ENCODE measurements around the gene THBS4. TPM values are rescaled to one million over a fixed set of nuclear protein-coding genes. Genes with fewer than 3 reads are reported as not detected.

THBS4 gene
- polyA plus RNA-seq, 1 of the 3 experiments (the other 2 are of a cell fraction), result 1.1 TPM

- POLR2A ChIA-PET, result no interaction called here
Observed at GRCh38 chr5:80125962-80126480, 90.9 kb downstream of the THBS4 start.

GRCh38 chr5:80127116-80127552 is 92.0 kb downstream of the THBS4 start:
- Histone ChIP-seq H3K9ac (no peak overlapping the region), H3K9me2 (no peaks in the 10 kb centered on the region), H3K27me3 (ENCODE audit: insufficient read depth) (no peaks in the 10 kb centered on the region), H3F3A (replicated peaks; ENCODE audit: insufficient read depth) (peaks cover 4% of the 10 kb centered on the region), H3K9me3 (no peaks in the 10 kb centered on the region; the same call in 1 of the 2 replicates), H3K27ac (ENCODE audit: low read depth in 2 of 2, low read length in 1 of 2) (no peak overlapping the region; a peak in 1 of 4 replicates), H3K4me2 (no peak overlapping the region), H4K20me1 (ENCODE audit: insufficient read depth) (no peaks in the 10 kb centered on the region), H3K79me2 (ENCODE audit: insufficient read depth) (no peaks in the 10 kb centered on the region), H3K4me1 (ENCODE audit: control insufficient read depth in 1 of 2, insufficient read depth in 2 of 2, low read depth in 1 of 2, low read length in 1 of 2) (peaks cover 0 to 4% of the 10 kb centered on the region in 2 experiments), H3K36me3 (replicated peaks in 1 of 2; ENCODE audit: control insufficient read depth in 1 of 2, insufficient read depth in 2 of 2, low read length in 1 of 2) (no peaks in the 10 kb centered on the region), H2AFZ (ENCODE audit: low read depth) (no peak overlapping the region), H3K4me3 (ENCODE audit: low read depth in 2 of 2, low read length in 1 of 2) (no peak overlapping the region)
- POLR2A ChIA-PET, result no interaction called here
- CTCF ChIA-PET, result interaction anchor here (1.4 to 2.6 kb wide), 2 partner anchors 10 to 130 kb away, joined by 3 to 10 read pairs; no protein-coding TSS in a partner anchor
- no peak for DNase-seq
- WGBS (ENCODE audit: low lambda C conversion rate), result 87% methylated on average over 4 of the region's 4 CpGs
- no peak for TF ChIP-seq FOXJ3 (CRISPR knock-in tag; IDR thresholded peaks at IDR 0.05)
- no peak for TF ChIP-seq ZBTB33 (IDR thresholded peaks at IDR 0.05; ENCODE audit: borderline replicate concordance, low read depth)
- TF ChIP-seq NRF1 (IDR thresholded peaks at IDR 0.05; ENCODE audit: low read depth, low read length), result no peak
- no peak for TF ChIP-seq GATA2 (CRISPR knock-in tag; IDR thresholded peaks at IDR 0.05)
- no peak for TF ChIP-seq FOSL2 (IDR thresholded peaks at IDR 0.05; ENCODE audit: borderline replicate concordance, low read depth)
- TF ChIP-seq MEF2A (IDR thresholded peaks at IDR 0.05; ENCODE audit: borderline replicate concordance, low read depth), result no peak
- TF ChIP-seq, protein P1, sequence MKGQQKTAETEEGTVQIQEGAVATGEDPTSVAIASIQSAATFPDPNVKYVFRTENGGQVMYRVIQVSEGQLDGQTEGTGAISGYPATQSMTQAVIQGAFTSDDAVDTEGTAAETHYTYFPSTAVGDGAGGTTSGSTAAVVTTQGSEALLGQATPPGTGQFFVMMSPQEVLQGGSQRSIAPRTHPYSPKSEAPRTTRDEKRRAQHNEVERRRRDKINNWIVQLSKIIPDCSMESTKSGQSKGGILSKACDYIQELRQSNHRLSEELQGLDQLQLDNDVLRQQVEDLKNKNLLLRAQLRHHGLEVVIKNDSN (IDR thresholded peaks at IDR 0.05; ENCODE audit: borderline replicate concordance, low read depth), result no peak
- TF ChIP-seq RXRA (IDR thresholded peaks at IDR 0.05; ENCODE audit: borderline replicate concordance, low read depth), result no peak
- TF ChIP-seq JUND (IDR thresholded peaks at IDR 0.05), result no peak
- TF ChIP-seq REST (IDR thresholded peaks at IDR 0.05; ENCODE audit: low read depth, low read length), result no peak
- no peak for TF ChIP-seq RFX5 (IDR thresholded peaks at IDR 0.05; ENCODE audit: low read length)
- no peak for TF ChIP-seq MXI1 (IDR thresholded peaks at IDR 0.05; ENCODE audit: low read depth, low read length)
- TF ChIP-seq POLR2AphosphoS5 (IDR thresholded peaks at IDR 0.05; ENCODE audit: low read depth, low read length), result no peak
- no peak for TF ChIP-seq FOXM1 (IDR thresholded peaks at IDR 0.05; ENCODE audit: low read depth)

More at GRCh38 chr5:80125962-80126480, 90.9 kb downstream of the THBS4 start:
- Histone ChIP-seq H4K20me1 (ENCODE audit: insufficient read depth) (no peaks in the 10 kb centered on the region), H2AFZ (ENCODE audit: low read depth) (no peak overlapping the region; the same call in 1 of the 2 replicates), H3K4me1 (ENCODE audit: control insufficient read depth in 1 of 2, insufficient read depth in 2 of 2, low read depth in 1 of 2, low read length in 1 of 2) (peaks cover 0 to 4% of the 10 kb centered on the region in 2 experiments), H3K9me2 (no peaks in the 10 kb centered on the region), H3K9me3 (no peaks in the 10 kb centered on the region; the same call in 1 of the 2 replicates), H3K79me2 (ENCODE audit: insufficient read depth) (no peaks in the 10 kb centered on the region), H3K9ac (no peak overlapping the region), H3F3A (replicated peaks; ENCODE audit: insufficient read depth) (peaks cover 4% of the 10 kb centered on the region), H3K36me3 (replicated peaks in 1 of 2; ENCODE audit: control insufficient read depth in 1 of 2, insufficient read depth in 2 of 2, low read length in 1 of 2) (no peaks in the 10 kb centered on the region), H3K4me2 (peak overlapping the region; percentile 47), H3K4me3 (ENCODE audit: low read depth in 2 of 2, low read length in 1 of 2) (no peak overlapping the region), H3K27me3 (ENCODE audit: insufficient read depth) (no peaks in the 10 kb centered on the region), H3K27ac (ENCODE audit: low read depth in 2 of 2, low read length in 1 of 2) (peak overlapping the region in 1 of 2 experiments; percentile 73; a peak in 2 of 4 replicates)
- DNase-seq, result no peak
- WGBS (ENCODE audit: low lambda C conversion rate), result 36% methylated on average over 4 of the region's 4 CpGs
- CTCF ChIA-PET, result interaction anchor here (0.9 to 2.6 kb wide), 2 partner anchors 9 to 34 kb away, joined by 3 to 10 read pairs; no protein-coding TSS in a partner anchor
- TF ChIP-seq JUND (IDR thresholded peaks at IDR 0.05) (peak; percentile 43), FOSL2 (IDR thresholded peaks at IDR 0.05; ENCODE audit: borderline replicate concordance, low read depth) (peak; percentile 33; the same call in 1 of the 2 replicates), MXI1 (IDR thresholded peaks at IDR 0.05; ENCODE audit: low read depth, low read length) (no peak), PBX3 (IDR thresholded peaks at IDR 0.05) (peak; percentile 29; the same call in 1 of the 2 replicates)
- TF ChIP-seq, protein P1 (IDR thresholded peaks at IDR 0.05; ENCODE audit: borderline replicate concordance, low read depth), result no peak

Measured in SK-N-SH (cell line).